ENCODE data around the gene TBC1D22A. TPM values are rescaled to one million over a fixed set of nuclear protein-coding genes. Genes with fewer than 3 reads are reported as not detected.

TBC1D22A gene
- polyA plus RNA-seq, 1 of the 3 experiments (the other 2 are of a cell fraction): 16.5 TPM

DNA sequence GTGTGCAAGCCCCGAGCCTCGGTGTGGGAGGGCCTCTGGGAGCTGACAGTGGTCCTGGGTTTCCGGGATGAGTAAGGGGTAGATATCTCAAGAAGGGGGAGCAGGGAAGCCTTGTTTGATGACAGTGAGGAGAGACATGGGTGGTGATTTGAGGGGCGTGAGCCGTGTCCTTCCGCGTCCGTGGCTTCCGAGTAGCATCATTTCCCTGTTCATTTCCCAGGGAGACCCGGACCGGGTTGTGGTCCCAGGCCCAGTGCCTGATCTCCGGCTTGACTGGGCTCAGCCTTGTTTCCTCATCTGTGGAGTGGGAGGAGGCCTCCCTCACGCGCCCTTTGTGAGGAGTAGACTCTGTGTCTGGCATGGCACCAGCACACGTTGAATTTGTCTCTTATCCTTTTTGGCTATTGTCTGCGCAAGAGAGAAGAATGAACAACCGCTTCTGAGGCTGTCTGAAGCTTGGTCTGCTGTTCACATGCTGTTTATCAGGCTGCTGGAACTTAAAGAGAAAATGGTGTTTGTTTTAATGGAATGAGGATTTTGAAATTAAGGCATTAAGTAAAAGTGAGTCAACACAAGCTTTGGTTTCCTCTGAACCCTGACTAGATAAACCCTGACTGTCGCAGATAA lies 348.5 kb downstream of the TBC1D22A start:
- no peaks in the 10 kb centered on the region for H3K9me2 ChIP-seq
- no peak for DNase-seq
- H3K27me3 ChIP-seq (ENCODE audit: insufficient read depth): no peaks in the 10 kb centered on the region
- ChIA-PET POLR2A (no interaction called here), CTCF (no interaction called here)
- peaks cover 0 to 12% of the 10 kb centered on the region in 2 experiments for H3K36me3 ChIP-seq (replicated peaks in 1 of 2; ENCODE audit: control insufficient read depth in 1 of 2, insufficient read depth in 2 of 2, low read length in 1 of 2)
- no peaks in the 10 kb centered on the region for H3K79me2 ChIP-seq (ENCODE audit: insufficient read depth)
- H2AFZ ChIP-seq (ENCODE audit: low read depth): no peak overlapping the region
- TF ChIP-seq RFX5 (IDR thresholded peaks at IDR 0.05; ENCODE audit: low read length) (no peak), YY1 (IDR thresholded peaks at IDR 0.05; ENCODE audit: low read depth) (no peak), TAF1 (IDR thresholded peaks at IDR 0.05; ENCODE audit: borderline replicate concordance, low read depth, low read length) (no peak), RCOR1 (IDR thresholded peaks at IDR 0.05; ENCODE audit: low read length) (no peak), NRF1 (IDR thresholded peaks at IDR 0.05; ENCODE audit: low read depth, low read length) (no peak), FOXJ3 (CRISPR knock-in tag; IDR thresholded peaks at IDR 0.05) (no peak), TEAD4 (IDR thresholded peaks at IDR 0.05; ENCODE audit: borderline replicate concordance, insufficient read depth) (no peak), SMC3 (IDR thresholded peaks at IDR 0.05; ENCODE audit: low read depth, low read length) (no peak), CHD2 (IDR thresholded peaks at IDR 0.05; ENCODE audit: low read length, partially characterized antibody) (no peak), MEF2A (IDR thresholded peaks at IDR 0.05; ENCODE audit: borderline replicate concordance, low read depth) (no peak), JUND (IDR thresholded peaks at IDR 0.05) (no peak), EZH2phosphoT487 (IDR thresholded peaks at IDR 0.05; ENCODE audit: borderline replicate concordance, low read depth) (no peak), NFIC (IDR thresholded peaks at IDR 0.05; ENCODE audit: borderline replicate concordance) (no peak)
- TF ChIP-seq, protein P1, sequence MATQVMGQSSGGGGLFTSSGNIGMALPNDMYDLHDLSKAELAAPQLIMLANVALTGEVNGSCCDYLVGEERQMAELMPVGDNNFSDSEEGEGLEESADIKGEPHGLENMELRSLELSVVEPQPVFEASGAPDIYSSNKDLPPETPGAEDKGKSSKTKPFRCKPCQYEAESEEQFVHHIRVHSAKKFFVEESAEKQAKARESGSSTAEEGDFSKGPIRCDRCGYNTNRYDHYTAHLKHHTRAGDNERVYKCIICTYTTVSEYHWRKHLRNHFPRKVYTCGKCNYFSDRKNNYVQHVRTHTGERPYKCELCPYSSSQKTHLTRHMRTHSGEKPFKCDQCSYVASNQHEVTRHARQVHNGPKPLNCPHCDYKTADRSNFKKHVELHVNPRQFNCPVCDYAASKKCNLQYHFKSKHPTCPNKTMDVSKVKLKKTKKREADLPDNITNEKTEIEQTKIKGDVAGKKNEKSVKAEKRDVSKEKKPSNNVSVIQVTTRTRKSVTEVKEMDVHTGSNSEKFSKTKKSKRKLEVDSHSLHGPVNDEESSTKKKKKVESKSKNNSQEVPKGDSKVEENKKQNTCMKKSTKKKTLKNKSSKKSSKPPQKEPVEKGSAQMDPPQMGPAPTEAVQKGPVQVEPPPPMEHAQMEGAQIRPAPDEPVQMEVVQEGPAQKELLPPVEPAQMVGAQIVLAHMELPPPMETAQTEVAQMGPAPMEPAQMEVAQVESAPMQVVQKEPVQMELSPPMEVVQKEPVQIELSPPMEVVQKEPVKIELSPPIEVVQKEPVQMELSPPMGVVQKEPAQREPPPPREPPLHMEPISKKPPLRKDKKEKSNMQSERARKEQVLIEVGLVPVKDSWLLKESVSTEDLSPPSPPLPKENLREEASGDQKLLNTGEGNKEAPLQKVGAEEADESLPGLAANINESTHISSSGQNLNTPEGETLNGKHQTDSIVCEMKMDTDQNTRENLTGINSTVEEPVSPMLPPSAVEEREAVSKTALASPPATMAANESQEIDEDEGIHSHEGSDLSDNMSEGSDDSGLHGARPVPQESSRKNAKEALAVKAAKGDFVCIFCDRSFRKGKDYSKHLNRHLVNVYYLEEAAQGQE (IDR thresholded peaks at IDR 0.05; ENCODE audit: low read depth, low read length): no peak
- TF ChIP-seq, protein P2, sequence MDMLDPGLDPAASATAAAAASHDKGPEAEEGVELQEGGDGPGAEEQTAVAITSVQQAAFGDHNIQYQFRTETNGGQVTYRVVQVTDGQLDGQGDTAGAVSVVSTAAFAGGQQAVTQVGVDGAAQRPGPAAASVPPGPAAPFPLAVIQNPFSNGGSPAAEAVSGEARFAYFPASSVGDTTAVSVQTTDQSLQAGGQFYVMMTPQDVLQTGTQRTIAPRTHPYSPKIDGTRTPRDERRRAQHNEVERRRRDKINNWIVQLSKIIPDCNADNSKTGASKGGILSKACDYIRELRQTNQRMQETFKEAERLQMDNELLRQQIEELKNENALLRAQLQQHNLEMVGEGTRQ (IDR thresholded peaks at IDR 0.05; ENCODE audit: borderline replicate concordance, low read depth, low read length): no peak
- TF ChIP-seq, protein P3, sequence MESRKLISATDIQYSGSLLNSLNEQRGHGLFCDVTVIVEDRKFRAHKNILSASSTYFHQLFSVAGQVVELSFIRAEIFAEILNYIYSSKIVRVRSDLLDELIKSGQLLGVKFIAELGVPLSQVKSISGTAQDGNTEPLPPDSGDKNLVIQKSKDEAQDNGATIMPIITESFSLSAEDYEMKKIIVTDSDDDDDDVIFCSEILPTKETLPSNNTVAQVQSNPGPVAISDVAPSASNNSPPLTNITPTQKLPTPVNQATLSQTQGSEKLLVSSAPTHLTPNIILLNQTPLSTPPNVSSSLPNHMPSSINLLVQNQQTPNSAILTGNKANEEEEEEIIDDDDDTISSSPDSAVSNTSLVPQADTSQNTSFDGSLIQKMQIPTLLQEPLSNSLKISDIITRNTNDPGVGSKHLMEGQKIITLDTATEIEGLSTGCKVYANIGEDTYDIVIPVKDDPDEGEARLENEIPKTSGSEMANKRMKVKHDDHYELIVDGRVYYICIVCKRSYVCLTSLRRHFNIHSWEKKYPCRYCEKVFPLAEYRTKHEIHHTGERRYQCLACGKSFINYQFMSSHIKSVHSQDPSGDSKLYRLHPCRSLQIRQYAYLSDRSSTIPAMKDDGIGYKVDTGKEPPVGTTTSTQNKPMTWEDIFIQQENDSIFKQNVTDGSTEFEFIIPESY (IDR thresholded peaks at IDR 0.05; ENCODE audit: borderline replicate concordance, low read depth): no peak
- TF ChIP-seq, protein P4, sequence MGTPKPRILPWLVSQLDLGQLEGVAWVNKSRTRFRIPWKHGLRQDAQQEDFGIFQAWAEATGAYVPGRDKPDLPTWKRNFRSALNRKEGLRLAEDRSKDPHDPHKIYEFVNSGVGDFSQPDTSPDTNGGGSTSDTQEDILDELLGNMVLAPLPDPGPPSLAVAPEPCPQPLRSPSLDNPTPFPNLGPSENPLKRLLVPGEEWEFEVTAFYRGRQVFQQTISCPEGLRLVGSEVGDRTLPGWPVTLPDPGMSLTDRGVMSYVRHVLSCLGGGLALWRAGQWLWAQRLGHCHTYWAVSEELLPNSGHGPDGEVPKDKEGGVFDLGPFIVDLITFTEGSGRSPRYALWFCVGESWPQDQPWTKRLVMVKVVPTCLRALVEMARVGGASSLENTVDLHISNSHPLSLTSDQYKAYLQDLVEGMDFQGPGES (IDR thresholded peaks at IDR 0.05; ENCODE audit: low read depth, low read length): no peak
- TF ChIP-seq, protein P5, sequence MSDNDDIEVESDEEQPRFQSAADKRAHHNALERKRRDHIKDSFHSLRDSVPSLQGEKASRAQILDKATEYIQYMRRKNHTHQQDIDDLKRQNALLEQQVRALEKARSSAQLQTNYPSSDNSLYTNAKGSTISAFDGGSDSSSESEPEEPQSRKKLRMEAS (IDR thresholded peaks at IDR 0.05; ENCODE audit: low read depth): no peak
- TF ChIP-seq, protein P6, sequence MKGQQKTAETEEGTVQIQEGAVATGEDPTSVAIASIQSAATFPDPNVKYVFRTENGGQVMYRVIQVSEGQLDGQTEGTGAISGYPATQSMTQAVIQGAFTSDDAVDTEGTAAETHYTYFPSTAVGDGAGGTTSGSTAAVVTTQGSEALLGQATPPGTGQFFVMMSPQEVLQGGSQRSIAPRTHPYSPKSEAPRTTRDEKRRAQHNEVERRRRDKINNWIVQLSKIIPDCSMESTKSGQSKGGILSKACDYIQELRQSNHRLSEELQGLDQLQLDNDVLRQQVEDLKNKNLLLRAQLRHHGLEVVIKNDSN (IDR thresholded peaks at IDR 0.05; ENCODE audit: borderline replicate concordance, low read depth): no peak
- WGBS (ENCODE audit: low lambda C conversion rate): 96% methylated on average over 15 of the region's 18 CpGs
- no peak overlapping the region for H3K4me2 ChIP-seq
- no peak overlapping the region for H3K9ac ChIP-seq
- no peaks in the 10 kb centered on the region for H3K9me3 ChIP-seq
- no peaks in the 10 kb centered on the region; the same call in 1 of the 2 replicates for H4K20me1 ChIP-seq (ENCODE audit: insufficient read depth)
- H3F3A ChIP-seq (replicated peaks; ENCODE audit: insufficient read depth): peaks cover 24% of the 10 kb centered on the region
- no peak overlapping the region for H3K4me3 ChIP-seq (ENCODE audit: low read depth in 2 of 2, low read length in 1 of 2)
- no peak overlapping the region for H3K27ac ChIP-seq (ENCODE audit: low read depth in 2 of 2, low read length in 1 of 2)
- no peaks in the 10 kb centered on the region; a peak in 2 of 4 replicates for H3K4me1 ChIP-seq (ENCODE audit: control insufficient read depth in 1 of 2, insufficient read depth in 2 of 2, low read depth in 1 of 2, low read length in 1 of 2)
